Endothelial cell of umbilical vein (primary cell): ENCODE measurements around the gene ETS2. TPM values are rescaled to one million over a fixed set of nuclear protein-coding genes. Genes with fewer than 3 reads are reported as not detected.

Experiments
- BruUV-seq: library from RNA; stranded (reverse); fragments of 400-500 nt; replicated peaks from 2 replicates; lab custom pipeline; 2021; lab: Mats Ljungman, UMichigan
- CTCF ChIA-PET: fragments of 300-600, 350-600 bp; sonication (Branson Sonifier 250); formaldehyde crosslinking; loops from one replicate; lab custom pipeline; 2021; ENCODE audit warnings: antibody characterized with exemption, inconsistent platforms; lab: Charles Lee
- POLR2A ChIA-PET: fragments of 300-600, 350-600 bp; sonication (Branson Sonifier 250); formaldehyde crosslinking; loops from one replicate; lab custom pipeline; 2021; ENCODE audit warnings: antibody characterized with exemption, inconsistent platforms; lab: Charles Lee
- DNase-seq: peaks from one replicate; pipeline ENCODE4 v3.0.0-alpha.2; 2011; ENCODE audit warnings: low read depth, low spot score
- FAIRE-seq: peaks from 2 replicates; lab custom pipeline; 2011; peaks lifted over from hg19 to GRCh38; lab: Jason Lieb, UNC
- H2AFZ ChIP-seq: 2 replicates; pipeline ENCODE4 v1.6.0; 2012; ENCODE audit warnings: low read depth, low read length, control low read depth, inconsistent platforms
- H3K27ac ChIP-seq: 2 replicates; pipeline ENCODE4 v1.5.1; 2011; ENCODE audit warnings: low read depth, mild to moderate bottlenecking, control low read depth, low read length, moderate library complexity; ENCODE audit not compliant: insufficient read depth
- H3K27me3 ChIP-seq, 2 experiments: 2 replicates each; pipeline versions ENCODE4 v1.6.0 to v1.6.1; 2011; ENCODE audit warnings: low read length in 2 of 2, mixed read lengths in 1 of 2; ENCODE audit not compliant: control insufficient read depth in 2 of 2, insufficient read depth in 2 of 2
- H3K36me3 ChIP-seq, 2 experiments: 2 replicates in 1 of 2; 3 replicates in 1 of 2; pipeline ENCODE4 v1.5.1; 2011; ENCODE audit warnings: low read length in 2 of 2, mild to moderate bottlenecking in 1 of 2, moderate library complexity in 1 of 2; ENCODE audit not compliant: control insufficient read depth in 2 of 2, insufficient read depth in 2 of 2; ENCODE audit errors: extremely low read depth in 1 of 2
- H3K4me1 ChIP-seq: 3 replicates; pipeline ENCODE4 v1.5.1; 2011; ENCODE audit warnings: mild to moderate bottlenecking, low read length; ENCODE audit not compliant: control insufficient read depth, insufficient read depth; ENCODE audit errors: extremely low read depth
- H3K4me2 ChIP-seq: 2 replicates; pipeline ENCODE4 v1.6.1; 2011; ENCODE audit warnings: low read length, control low read depth, mixed read lengths; ENCODE audit not compliant: insufficient read depth
- H3K4me3 ChIP-seq, 3 experiments: fragments of 200-600 bp in 1 of 3; sonication (generic), shearing (Covaris generic) in 1 of 3; replicated peaks in 1 of 3; 2 replicates each; pipeline ENCODE4 v1.5.1; 2011 to 2016; ENCODE audit warnings: control low read depth in 3 of 3, low read length in 3 of 3, mild to moderate bottlenecking in 2 of 3, inconsistent platforms in 1 of 3, low read depth in 1 of 3, moderate library complexity in 1 of 3; ENCODE audit not compliant: insufficient read depth in 1 of 3
- H3K79me2 ChIP-seq: 2 replicates; pipeline ENCODE4 v1.6.0; 2012; ENCODE audit warnings: low read length, inconsistent platforms; ENCODE audit not compliant: control insufficient read depth, insufficient read depth
- H3K9ac ChIP-seq: replicated peaks from 2 replicates; pipeline ENCODE3; 2011; ENCODE audit warnings: low read length, control low read depth; ENCODE audit not compliant: insufficient read depth; ENCODE audit errors: extremely low read depth
- H3K9me1 ChIP-seq: replicated peaks from 3 replicates; pipeline ENCODE4 v1.6.0; 2011; ENCODE audit warnings: mild to moderate bottlenecking, low read length; ENCODE audit not compliant: control insufficient read depth, insufficient read depth; ENCODE audit errors: extremely low read depth
- H3K9me3 ChIP-seq: replicated peaks from 2 replicates; pipeline ENCODE4 v1.5.1; 2012; ENCODE audit warnings: low read length, inconsistent platforms; ENCODE audit not compliant: control insufficient read depth, insufficient read depth
- H4K20me1 ChIP-seq: replicated peaks from 2 replicates; pipeline ENCODE3; 2011; ENCODE audit warnings: mild to moderate bottlenecking, low read length; ENCODE audit not compliant: control insufficient read depth, insufficient read depth; ENCODE audit errors: extremely low read depth
- EZH2 ChIP-seq: IDR thresholded peaks from 2 replicates; pipeline ENCODE4 v1.6.1; 2012; ENCODE audit warnings: borderline replicate concordance, low read depth, mild to moderate bottlenecking, moderate library complexity, low read length, inconsistent platforms; ENCODE audit not compliant: severe bottlenecking
- FOS ChIP-seq: IDR thresholded peaks from 2 replicates; pipeline ENCODE4 v1.6.1; 2011; ENCODE audit warnings: mild to moderate bottlenecking, low read length, moderate library complexity, borderline replicate concordance; ENCODE audit not compliant: insufficient read depth
- GATA2 ChIP-seq: IDR thresholded peaks from 2 replicates; pipeline ENCODE4 v1.7.0; 2011; ENCODE audit warnings: low read depth, mild to moderate bottlenecking, moderate library complexity, mixed read lengths, low read length; ENCODE audit not compliant: insufficient read length, insufficient read depth
- JUN ChIP-seq: IDR thresholded peaks from 2 replicates; pipeline ENCODE4 v1.6.1; 2011; ENCODE audit warnings: borderline replicate concordance, low read depth; ENCODE audit not compliant: insufficient read length, insufficient read depth
- MYC ChIP-seq: IDR thresholded peaks from one replicate; pipeline ENCODE4 v1.6.1; 2011; ENCODE audit warnings: mild to moderate bottlenecking, low read depth, low read length
- POLR2A ChIP-seq: IDR thresholded peaks from 2 replicates; pipeline ENCODE4 v1.6.1; 2012; ENCODE audit warnings: low read depth, mild to moderate bottlenecking, control low read depth, low read length
- POLR2AphosphoS5 ChIP-seq: IDR thresholded peaks from 2 replicates; pipeline ENCODE4 v1.6.1; 2012; ENCODE audit warnings: low read depth, mild to moderate bottlenecking, control low read depth, low read length, moderate library complexity; ENCODE audit not compliant: insufficient read depth
- dilution Hi-C: fragments of 300-500 bp; cut with MboI; formaldehyde crosslinking; loops from one replicate; pipeline ENCODE4 v1.15.0; 2019; ENCODE audit warnings: low sequenced_read_pairs; ENCODE audit not compliant: extremely low pct_ligation_motif_present
- intact Hi-C: fragments of 100-400 bp; cut with micrococcal nuclease; formaldehyde crosslinking; loops from one replicate; pipeline ENCODE4 v1.10.0; 2022
- polyA plus RNA-seq, 4 experiments: library from polyadenylated mRNA; depleted of rRNA in 3 of 4; stranded (reverse) in 3 of 4; unstranded in 1 of 4; fragments of >200 nt; gene quantifications; 2 replicates each; pipeline versions ENCODE4 v1.2.1 to v1.2.3, GENCODE V29; 2011 to 2012; ENCODE audit warnings: missing spikeins in 1 of 4
- total RNA-seq: library from RNA; stranded (reverse); gene quantifications from 2 replicates; pipeline ENCODE4 v1.2.3, GENCODE V29; 2021
- TF ChIP-seq, protein P1 (sequence below), 2 donors: IDR thresholded peaks; 1 replicate in 1 of 2; 2 replicates in 1 of 2; pipeline ENCODE4 v1.5.1; 2011; ENCODE audit warnings: low read length in 2 of 2, mild to moderate bottlenecking in 2 of 2, moderate library complexity in 2 of 2, control low read depth in 1 of 2, inconsistent platforms in 1 of 2, low read depth in 1 of 2; ENCODE audit not compliant: insufficient read depth in 1 of 2; ENCODE audit errors: extremely low read depth in 1 of 2
- TF ChIP-seq, protein P2 (sequence below): IDR thresholded peaks from 2 replicates; pipeline ENCODE4 v1.6.1; 2011; ENCODE audit not compliant: insufficient read depth, insufficient read length

ETS2 gene
- total and polyA plus RNA-seq, 2 donors (not counting 3 experiments of a cell fraction or from before 2014, with no cell fraction given): 16.3 to 54.5 TPM

DNA sequence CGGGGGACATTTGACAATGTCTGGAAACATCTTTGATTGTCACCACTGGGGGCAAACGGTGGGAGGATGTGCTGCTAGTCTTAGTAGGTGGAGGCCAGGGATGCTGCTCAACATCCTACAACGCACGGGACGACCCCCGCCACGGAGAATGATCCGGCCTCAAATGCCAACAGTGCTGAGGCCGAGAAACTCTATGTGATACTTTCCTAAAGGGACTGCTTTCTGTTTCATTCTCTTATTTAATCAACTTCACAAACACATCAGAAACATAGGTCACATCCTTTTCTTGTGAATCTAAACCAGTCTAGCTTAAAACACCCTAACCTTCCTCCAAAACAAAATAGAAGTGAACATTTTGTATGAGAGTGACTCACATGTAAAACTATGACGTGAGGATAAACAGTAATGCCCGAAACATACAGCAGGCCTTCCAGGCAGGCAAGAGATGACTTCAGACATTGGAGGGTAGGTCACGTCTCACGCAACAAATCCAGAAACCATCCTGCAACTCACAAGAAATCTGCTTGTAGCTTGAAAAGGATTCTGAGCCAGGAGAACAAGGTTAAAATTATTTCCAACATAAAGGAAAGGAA lies 37.2 kb upstream of the ETS2 start:
- no peaks in the 10 kb centered on the region for H3K36me3 ChIP-seq
- POLR2A ChIA-PET: no interaction called here
- BruUV-seq: no TSS peak
- H3K4me3 ChIP-seq: no peak overlapping the region
- no peak overlapping the region for H3K27ac ChIP-seq
- no peak for DNase-seq
- dilution Hi-C loops: no loop called here
- no peak for FAIRE-seq
- no peaks in the 10 kb centered on the region for H3K79me2 ChIP-seq
- peaks cover 5 to 7% of the 10 kb centered on the region in 2 experiments for H3K27me3 ChIP-seq
- H3K9me1 ChIP-seq: no peaks in the 10 kb centered on the region
- H4K20me1 ChIP-seq: no peaks in the 10 kb centered on the region
- no peak overlapping the region for H3K4me2 ChIP-seq
- peaks cover 8% of the 10 kb centered on the region for H3K4me1 ChIP-seq
- TF ChIP-seq JUN: no peak
- no peak for TF ChIP-seq FOS
- TF ChIP-seq POLR2AphosphoS5: no peak
- TF ChIP-seq EZH2: no peak
- TF ChIP-seq POLR2A: no peak
- TF ChIP-seq, protein P1, sequence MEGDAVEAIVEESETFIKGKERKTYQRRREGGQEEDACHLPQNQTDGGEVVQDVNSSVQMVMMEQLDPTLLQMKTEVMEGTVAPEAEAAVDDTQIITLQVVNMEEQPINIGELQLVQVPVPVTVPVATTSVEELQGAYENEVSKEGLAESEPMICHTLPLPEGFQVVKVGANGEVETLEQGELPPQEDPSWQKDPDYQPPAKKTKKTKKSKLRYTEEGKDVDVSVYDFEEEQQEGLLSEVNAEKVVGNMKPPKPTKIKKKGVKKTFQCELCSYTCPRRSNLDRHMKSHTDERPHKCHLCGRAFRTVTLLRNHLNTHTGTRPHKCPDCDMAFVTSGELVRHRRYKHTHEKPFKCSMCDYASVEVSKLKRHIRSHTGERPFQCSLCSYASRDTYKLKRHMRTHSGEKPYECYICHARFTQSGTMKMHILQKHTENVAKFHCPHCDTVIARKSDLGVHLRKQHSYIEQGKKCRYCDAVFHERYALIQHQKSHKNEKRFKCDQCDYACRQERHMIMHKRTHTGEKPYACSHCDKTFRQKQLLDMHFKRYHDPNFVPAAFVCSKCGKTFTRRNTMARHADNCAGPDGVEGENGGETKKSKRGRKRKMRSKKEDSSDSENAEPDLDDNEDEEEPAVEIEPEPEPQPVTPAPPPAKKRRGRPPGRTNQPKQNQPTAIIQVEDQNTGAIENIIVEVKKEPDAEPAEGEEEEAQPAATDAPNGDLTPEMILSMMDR (IDR thresholded peaks at IDR 0.05; ENCODE audit: extremely low read depth in 1 of 2, insufficient read depth in 1 of 2, low read depth in 1 of 2, low read length in 2 of 2): no peak
- TF ChIP-seq MYC: no peak
- TF ChIP-seq GATA2: no peak
- TF ChIP-seq, protein P2, sequence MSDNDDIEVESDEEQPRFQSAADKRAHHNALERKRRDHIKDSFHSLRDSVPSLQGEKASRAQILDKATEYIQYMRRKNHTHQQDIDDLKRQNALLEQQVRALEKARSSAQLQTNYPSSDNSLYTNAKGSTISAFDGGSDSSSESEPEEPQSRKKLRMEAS: no peak
- intact Hi-C loops: no loop called here
- no peak overlapping the region for H2AFZ ChIP-seq
- no peaks in the 10 kb centered on the region for H3K9me3 ChIP-seq
- CTCF ChIA-PET: interaction anchor here (1.8 to 2.4 kb wide), 3 partner anchors 9 to 370 kb away, joined by 3 to 13 read pairs (median 5); no protein-coding TSS in a partner anchor
- H3K9ac ChIP-seq: no peak overlapping the region
